Measurements from ENCODE around the gene PTPRJ.
"Not testable (repeated sequence)": the region's sequence is repeated elsewhere in the genome, so short reads cannot be mapped to it uniquely, and the experiment has no call there.

The PTPRJ gene

GRCh38 chr11:47980088-47980906 lies at the start of gene PTPRJ:
TSS of gene PTPRJ (plus strand) at chr11:47980559. CDS start at chr11:47980913, 354 bp downstream.
- DNase-seq, result peak; percentile 74

GRCh38 chr11:47932544-47932943 lies 47.8 kb upstream of the PTPRJ start:
- no peak for DNase-seq

- DNase-seq, result not testable (repeated sequence)
Observed at GRCh38 chr11:47933797-47934196, 46.6 kb upstream of the PTPRJ start.

GRCh38 chr11:47938791-47939560 lies 41.4 kb upstream of the PTPRJ start:
- no peak for DNase-seq

GRCh38 chr11:47940904-47941649 lies 39.3 kb upstream of the PTPRJ start:
- DNase-seq, result no peak

- DNase-seq, result no peak
Observed at GRCh38 chr11:47941907-47942558, 38.3 kb upstream of the PTPRJ start.

GRCh38 chr11:47943721-47944586 lies 36.4 kb upstream of the PTPRJ start:
- no peak for DNase-seq

- DNase-seq, result no peak
Observed at GRCh38 chr11:47944632-47945031, 35.7 kb upstream of the PTPRJ start.

GRCh38 chr11:47946682-47947559 lies 33.4 kb upstream of the PTPRJ start:
- DNase-seq, result peak; percentile 7

GRCh38 chr11:47948137-47948536 lies 32.2 kb upstream of the PTPRJ start:
- no peak for DNase-seq

- not testable (repeated sequence) for DNase-seq
Observed at GRCh38 chr11:47949001-47949675, 31.2 kb upstream of the PTPRJ start.

GRCh38 chr11:47950396-47950795 lies 30.0 kb upstream of the PTPRJ start:
- peak; percentile 73 for DNase-seq

- not testable (repeated sequence) for DNase-seq
Observed at GRCh38 chr11:47951504-47951903, 28.9 kb upstream of the PTPRJ start.

GRCh38 chr11:47955061-47955755 lies 25.2 kb upstream of the PTPRJ start:
- no peak for DNase-seq

- no peak for DNase-seq
Observed at GRCh38 chr11:47960015-47960414, 20.3 kb upstream of the PTPRJ start.

- no peak for DNase-seq
Observed at GRCh38 chr11:47961383-47961782, 19.0 kb upstream of the PTPRJ start.

GRCh38 chr11:47964546-47964945 lies 15.8 kb upstream of the PTPRJ start:
- no peak for DNase-seq

- DNase-seq, result no peak
Observed at GRCh38 chr11:47967577-47968525, 12.5 kb upstream of the PTPRJ start.
